ENCODE results near the gene RNF114. TPM values are rescaled to one million over a fixed set of nuclear protein-coding genes. Genes with fewer than 3 reads are reported as not detected.
"Not testable (repeated sequence)": the region's sequence is repeated elsewhere in the genome, so short reads cannot be mapped to it uniquely, and the experiment has no call there.

RNF114 gene
- total RNA-seq, 1 donor from 2014 or later = 63.0 TPM

DNA sequence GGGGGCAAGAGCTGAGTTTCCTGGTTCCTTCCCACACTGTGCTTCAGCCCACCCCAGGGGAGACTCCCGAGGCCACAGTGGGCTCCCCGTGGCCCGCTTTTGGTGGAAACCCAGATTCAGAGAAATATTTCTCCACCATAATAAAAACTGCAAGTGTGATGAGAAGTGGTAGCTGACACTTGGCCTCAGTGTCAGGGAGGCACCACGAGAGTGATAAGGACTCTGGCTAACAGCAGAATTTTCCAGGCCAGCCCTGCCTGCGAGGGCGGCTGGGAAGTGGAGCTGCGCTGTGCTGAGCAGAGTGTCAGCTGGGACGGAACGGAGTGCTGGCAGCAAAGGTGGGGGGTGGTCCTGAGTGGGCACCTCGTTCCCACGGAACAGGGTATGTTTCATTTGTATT lies 43.4 kb upstream of the RNF114 start:
- no peak overlapping the region for H3K4me3 ChIP-seq
- no peak overlapping the region for H3K27ac ChIP-seq
- TF ChIP-seq, protein P1, sequence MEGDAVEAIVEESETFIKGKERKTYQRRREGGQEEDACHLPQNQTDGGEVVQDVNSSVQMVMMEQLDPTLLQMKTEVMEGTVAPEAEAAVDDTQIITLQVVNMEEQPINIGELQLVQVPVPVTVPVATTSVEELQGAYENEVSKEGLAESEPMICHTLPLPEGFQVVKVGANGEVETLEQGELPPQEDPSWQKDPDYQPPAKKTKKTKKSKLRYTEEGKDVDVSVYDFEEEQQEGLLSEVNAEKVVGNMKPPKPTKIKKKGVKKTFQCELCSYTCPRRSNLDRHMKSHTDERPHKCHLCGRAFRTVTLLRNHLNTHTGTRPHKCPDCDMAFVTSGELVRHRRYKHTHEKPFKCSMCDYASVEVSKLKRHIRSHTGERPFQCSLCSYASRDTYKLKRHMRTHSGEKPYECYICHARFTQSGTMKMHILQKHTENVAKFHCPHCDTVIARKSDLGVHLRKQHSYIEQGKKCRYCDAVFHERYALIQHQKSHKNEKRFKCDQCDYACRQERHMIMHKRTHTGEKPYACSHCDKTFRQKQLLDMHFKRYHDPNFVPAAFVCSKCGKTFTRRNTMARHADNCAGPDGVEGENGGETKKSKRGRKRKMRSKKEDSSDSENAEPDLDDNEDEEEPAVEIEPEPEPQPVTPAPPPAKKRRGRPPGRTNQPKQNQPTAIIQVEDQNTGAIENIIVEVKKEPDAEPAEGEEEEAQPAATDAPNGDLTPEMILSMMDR (IDR thresholded peaks at IDR 0.05) = no peak
- no peak for ATAC-seq
- peak; percentile 32 for DNase-seq
- no peaks in the 10 kb centered on the region for H3K27me3 ChIP-seq (ENCODE audit: low read depth)
- intact Hi-C loops (cut with DNase I) = no loop called here
- H3K36me3 ChIP-seq = peaks cover 12% of the 10 kb centered on the region
- H3K4me1 ChIP-seq = peaks cover 68% of the 10 kb centered on the region
- no peaks in the 10 kb centered on the region for H3K9me3 ChIP-seq

DNA sequence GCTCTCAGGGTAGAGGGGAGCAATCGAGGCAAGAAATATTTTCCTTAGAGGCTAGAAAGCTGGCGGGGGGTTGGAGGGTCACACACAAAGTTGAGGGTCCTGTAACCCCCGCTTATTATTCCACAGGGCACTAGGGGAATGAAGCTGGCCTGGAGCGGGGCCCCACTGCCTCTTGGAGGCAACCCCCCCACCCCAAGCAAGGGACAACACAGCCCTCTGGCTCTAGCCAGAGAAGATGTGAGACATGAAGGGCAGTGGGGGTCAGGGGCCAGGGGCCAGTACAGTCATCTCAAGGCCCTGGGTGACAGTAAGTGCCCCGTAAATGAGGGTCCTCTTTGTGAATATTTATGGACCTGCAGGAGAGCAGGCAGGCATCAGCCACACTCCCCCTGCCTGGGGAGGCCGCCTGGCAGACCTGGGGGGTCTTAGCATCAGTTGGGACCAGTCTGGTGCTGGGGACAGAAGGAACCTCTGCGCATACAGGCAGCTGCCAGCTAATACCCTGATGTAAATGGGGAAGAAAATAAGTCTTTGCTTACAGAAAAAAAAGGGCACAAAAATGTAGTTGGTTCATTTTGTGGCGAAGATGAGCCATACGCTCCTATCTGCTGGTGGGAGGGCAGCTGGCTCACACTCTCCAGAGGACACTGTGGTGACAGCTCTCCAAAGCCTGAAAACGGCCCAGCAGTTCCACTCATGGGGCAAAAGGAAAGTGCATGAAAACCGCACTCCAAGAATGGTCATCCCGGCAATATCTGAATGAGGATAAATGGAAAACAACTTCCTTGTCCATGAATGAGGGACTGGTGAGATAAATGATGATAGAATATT lies 42.7 kb upstream of the RNF114 start:
- Histone ChIP-seq H3K36me3 (peaks cover 5% of the 10 kb centered on the region), H3K27ac (peak overlapping the region; percentile 33), H3K4me1 (peaks cover 61% of the 10 kb centered on the region), H3K27me3 (ENCODE audit: low read depth) (no peaks in the 10 kb centered on the region), H3K4me3 (peak overlapping the region; percentile 7), H3K9me3 (no peaks in the 10 kb centered on the region)
- DNase-seq (no peak), ATAC-seq (no peak)
- intact Hi-C loops (cut with DNase I) = no loop called here
- TF ChIP-seq, protein P1 (IDR thresholded peaks at IDR 0.05) = no peak

DNA sequence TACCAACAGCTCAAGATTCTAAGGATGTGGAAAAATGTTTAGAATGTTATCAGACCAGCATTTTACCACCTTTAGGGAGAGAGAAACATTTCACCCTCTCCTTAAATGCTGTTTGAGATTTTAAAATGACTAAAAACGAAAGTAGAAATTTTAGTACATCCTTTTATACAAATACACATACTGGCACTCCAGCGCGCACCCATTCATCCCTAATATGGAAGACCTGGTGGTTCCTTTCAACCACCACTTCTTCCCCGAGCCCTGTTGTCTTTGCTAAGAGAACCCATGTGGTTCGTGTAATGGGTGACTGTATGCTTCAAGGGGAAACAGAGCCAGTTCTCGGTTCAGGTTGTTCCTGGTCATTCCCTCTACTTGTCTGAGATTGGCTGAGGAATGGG lies 42.1 kb upstream of the RNF114 start:
- ATAC-seq = peak in 1 of 2 donors; percentile 9
- Histone ChIP-seq H3K27ac (peak overlapping the region; percentile 33), H3K9me3 (no peaks in the 10 kb centered on the region), H3K4me1 (peaks cover 55% of the 10 kb centered on the region), H3K4me3 (peak overlapping the region; percentile 7), H3K36me3 (no peaks in the 10 kb centered on the region), H3K27me3 (ENCODE audit: low read depth) (no peaks in the 10 kb centered on the region)
- TF ChIP-seq, protein P1 (IDR thresholded peaks at IDR 0.05) = no peak
- intact Hi-C loops (cut with DNase I) = no loop called here
- no peak for DNase-seq

DNA sequence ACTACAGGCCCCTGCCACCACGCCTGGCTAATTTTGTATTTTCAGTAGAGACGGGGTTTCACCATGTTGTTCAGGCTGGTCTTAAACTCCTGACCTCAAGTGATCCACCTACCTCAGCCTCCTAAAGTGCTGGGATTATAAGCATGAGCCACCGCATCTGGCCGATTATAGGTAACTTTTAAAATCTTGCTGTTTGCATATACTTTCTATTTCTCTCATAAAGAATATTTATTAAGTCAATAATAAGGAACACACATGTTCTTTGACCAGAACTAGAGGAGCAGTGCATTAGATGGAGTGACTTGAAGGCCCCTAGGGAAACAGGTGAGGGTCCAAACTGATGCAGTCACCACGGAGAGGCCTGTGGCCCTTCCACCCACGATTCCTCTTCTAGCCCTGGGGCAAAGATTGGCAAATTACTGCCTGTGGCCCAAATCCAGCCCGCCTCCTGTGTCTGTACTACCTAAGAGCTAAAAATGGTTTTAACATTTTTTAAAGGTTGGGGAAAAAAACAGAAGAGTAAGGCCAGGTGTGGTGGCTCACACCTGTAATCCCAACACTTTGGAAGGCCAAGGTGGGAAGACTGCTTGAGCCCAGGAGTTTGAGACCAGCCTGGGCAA lies 40.6 kb upstream of the RNF114 start:
- intact Hi-C loops (cut with DNase I); H3K27ac ChIP-seq; H3K9me3 ChIP-seq: not testable (repeated sequence)

DNA sequence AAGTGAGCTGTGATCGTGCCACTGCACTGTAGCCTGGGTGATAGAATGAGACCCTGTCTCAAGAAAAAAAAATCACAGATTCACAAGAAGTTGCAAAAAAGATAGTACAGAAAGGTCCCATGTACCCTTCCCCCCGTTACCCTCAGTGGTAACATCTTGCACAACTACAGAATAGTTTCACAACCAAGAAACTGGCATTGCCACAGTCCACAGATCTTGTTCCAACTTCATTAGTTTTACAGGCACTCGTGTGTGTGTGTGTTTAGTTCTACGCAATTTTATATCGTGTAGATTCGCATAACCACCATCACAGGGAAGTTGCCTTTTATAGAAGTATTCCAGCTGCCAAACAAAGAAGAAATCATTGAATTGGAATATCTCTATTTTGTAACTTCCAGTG lies 40.0 kb upstream of the RNF114 start:
- no peak for DNase-seq
- H3K4me1 ChIP-seq = peaks cover 41% of the 10 kb centered on the region
- H3K36me3 ChIP-seq = no peaks in the 10 kb centered on the region
- peak; percentile 50 to 53 for ATAC-seq
- no peak overlapping the region for H3K4me3 ChIP-seq
- TF ChIP-seq, protein P1 (IDR thresholded peaks at IDR 0.05) = no peak
- no peaks in the 10 kb centered on the region for H3K27me3 ChIP-seq (ENCODE audit: low read depth)
- no peaks in the 10 kb centered on the region for H3K9me3 ChIP-seq
- no peak overlapping the region for H3K27ac ChIP-seq
- intact Hi-C loops (cut with DNase I) = no loop called here

More for the DNA sequence above, 40.6 kb upstream of the RNF114 start:
- ATAC-seq; H3K4me3 ChIP-seq; H3K27me3 ChIP-seq (ENCODE audit: low read depth); H3K36me3 ChIP-seq; DNase-seq: not testable (repeated sequence)
- H3K4me1 ChIP-seq = peaks cover 48% of the 10 kb centered on the region

Measured in lower lobe of right lung (tissue), 2 donors.